SU-DHL-6 (cell line): Measurements from ENCODE around the gene TFPI2.

Experiments used
- EZH2phosphoT487 ChIP-seq: fragments of 200-600 bp; sonication (generic), shearing (Covaris generic); conservative IDR thresholded peaks from 2 replicates; pipeline ENCODE4 v1.6.1; 2018; ENCODE audit warnings: mild to moderate bottlenecking, antibody characterized with exemption, low read length, moderate library complexity, mixed read lengths
- TF ChIP-seq, protein P1 (sequence below): fragments of 200-600 bp; sonication (generic); IDR thresholded peaks from one replicate; pipeline ENCODE4 v1.5.1; 2017; ENCODE audit warnings: antibody characterized with exemption, mild to moderate bottlenecking, low read length, moderate library complexity; ENCODE audit not compliant: insufficient read depth, poor library complexity, severe bottlenecking

DNA sequence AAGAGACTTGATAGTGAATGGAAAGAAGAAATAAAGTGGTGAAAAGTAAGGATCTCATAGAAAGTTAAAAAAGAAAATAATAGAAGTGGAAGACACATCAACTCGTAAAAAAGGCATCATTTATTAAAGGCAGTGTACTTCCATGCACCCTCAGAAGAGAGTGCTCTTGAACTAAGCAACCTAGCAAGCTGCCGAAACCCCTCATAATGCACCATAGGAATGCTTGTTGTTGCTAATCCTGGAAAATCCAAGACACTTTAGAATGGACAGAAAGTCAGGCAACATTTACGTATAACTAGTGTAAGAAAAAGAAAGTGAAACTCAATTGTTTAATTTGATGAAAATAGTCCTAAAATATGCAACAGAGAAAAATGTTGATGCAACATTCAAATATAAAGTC, 12.8 kb downstream of the TFPI2 start:
- TF ChIP-seq, protein P1, sequence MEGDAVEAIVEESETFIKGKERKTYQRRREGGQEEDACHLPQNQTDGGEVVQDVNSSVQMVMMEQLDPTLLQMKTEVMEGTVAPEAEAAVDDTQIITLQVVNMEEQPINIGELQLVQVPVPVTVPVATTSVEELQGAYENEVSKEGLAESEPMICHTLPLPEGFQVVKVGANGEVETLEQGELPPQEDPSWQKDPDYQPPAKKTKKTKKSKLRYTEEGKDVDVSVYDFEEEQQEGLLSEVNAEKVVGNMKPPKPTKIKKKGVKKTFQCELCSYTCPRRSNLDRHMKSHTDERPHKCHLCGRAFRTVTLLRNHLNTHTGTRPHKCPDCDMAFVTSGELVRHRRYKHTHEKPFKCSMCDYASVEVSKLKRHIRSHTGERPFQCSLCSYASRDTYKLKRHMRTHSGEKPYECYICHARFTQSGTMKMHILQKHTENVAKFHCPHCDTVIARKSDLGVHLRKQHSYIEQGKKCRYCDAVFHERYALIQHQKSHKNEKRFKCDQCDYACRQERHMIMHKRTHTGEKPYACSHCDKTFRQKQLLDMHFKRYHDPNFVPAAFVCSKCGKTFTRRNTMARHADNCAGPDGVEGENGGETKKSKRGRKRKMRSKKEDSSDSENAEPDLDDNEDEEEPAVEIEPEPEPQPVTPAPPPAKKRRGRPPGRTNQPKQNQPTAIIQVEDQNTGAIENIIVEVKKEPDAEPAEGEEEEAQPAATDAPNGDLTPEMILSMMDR, result no peak
- TF ChIP-seq EZH2phosphoT487, result no peak
